Measurements from ENCODE around the gene MAPK8IP1.

GRCh38 chr11:45934580-45935318 lies 49.3 kb downstream of the MAPK8IP1 start:
- TF ChIP-seq POLR2AphosphoS5 (IDR thresholded peaks at IDR 0.05) (no peak), CTCF (IDR thresholded peaks at IDR 0.05; ENCODE audit: poor library complexity, severe bottlenecking) (no peak), REST (IDR thresholded peaks at IDR 0.05; ENCODE audit: borderline replicate concordance) (no peak)
